WI38 (cell line): ENCODE measurements around the gene OTOGL.

Experiments
- H3K4me3 ChIP-seq: 2 replicates; pipeline ENCODE4 v1.5.1; 2011; ENCODE audit warnings: low read depth, mild to moderate bottlenecking, control low read depth, low read length
- CTCF ChIP-seq: IDR thresholded peaks from 2 replicates; pipeline ENCODE4 v1.5.1; 2012; ENCODE audit warnings: low read depth, mild to moderate bottlenecking, control low read depth, low read length

The OTOGL gene

GRCh38 chr12:80382254-80382653 is 282.9 kb downstream of the OTOGL start:
- no peak for TF ChIP-seq CTCF
- H3K4me3 ChIP-seq, result no peak overlapping the region

- peak overlapping the region; percentile 47 for H3K4me3 ChIP-seq
- TF ChIP-seq CTCF, result no peak
Observed at GRCh38 chr12:80400571-80400991, 301.2 kb downstream of the OTOGL start.

- peak overlapping the region; percentile 47 for H3K4me3 ChIP-seq
- TF ChIP-seq CTCF, result no peak
Observed at GRCh38 chr12:80401191-80401590, 301.9 kb downstream of the OTOGL start.

GRCh38 chr12:80404629-80405028 is 305.3 kb downstream of the OTOGL start:
- H3K4me3 ChIP-seq, result no peak overlapping the region
- no peak for TF ChIP-seq CTCF

- no peak for TF ChIP-seq CTCF
- no peak overlapping the region for H3K4me3 ChIP-seq
Observed at GRCh38 chr12:80406253-80406652, 306.9 kb downstream of the OTOGL start.

- no peak overlapping the region for H3K4me3 ChIP-seq
- TF ChIP-seq CTCF, result no peak
Observed at GRCh38 chr12:80411787-80412186, 312.4 kb downstream of the OTOGL start.

GRCh38 chr12:80412343-80412953 is 313.1 kb downstream of the OTOGL start:
- no peak overlapping the region for H3K4me3 ChIP-seq
- 0 out of 2 replicates have a peak, but pooled peaks have one; percentile 25 for TF ChIP-seq CTCF
